ENCODE results near the gene CHRNE. TPM values are rescaled to one million over a fixed set of nuclear protein-coding genes. Genes with fewer than 3 reads are reported as not detected.

The CHRNE gene
- total RNA-seq, 1 experiment from 2014 or later, result 0.31 TPM

DNA sequence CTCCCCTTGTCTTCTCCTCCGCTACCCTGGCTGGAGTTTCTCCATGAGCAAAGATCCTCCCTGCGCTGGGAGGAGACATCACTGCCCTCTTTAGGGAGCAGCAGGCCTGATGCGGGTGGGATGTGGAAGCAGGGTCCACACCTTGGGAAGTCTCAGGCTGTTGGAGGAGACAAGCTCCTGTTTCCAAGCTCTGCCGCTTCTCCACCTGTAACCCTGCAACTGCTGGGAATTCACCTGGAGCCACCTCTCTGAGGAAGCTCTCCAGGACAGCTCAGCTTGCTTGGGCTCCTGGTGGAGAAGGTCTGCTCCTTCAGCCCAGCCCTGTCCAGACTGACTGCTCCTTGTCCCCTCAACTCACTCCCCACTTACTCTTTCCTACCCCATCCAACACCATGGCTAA lies 18.4 kb downstream of the CHRNE start:
- H2AFZ ChIP-seq (ENCODE audit: low read length), result no peak overlapping the region
- H3K14ac ChIP-seq (ENCODE audit: insufficient read depth, low read length), result no peak overlapping the region
- no peak overlapping the region for H2BK15ac ChIP-seq (ENCODE audit: low read depth, low read length)
- no peak overlapping the region for H3K9ac ChIP-seq (ENCODE audit: extremely low read depth, insufficient read length, low read length)
- no peaks in the 10 kb centered on the region for H3K27me3 ChIP-seq (ENCODE audit: insufficient read depth, low read length)
- Mint-ChIP-seq H3K9me3 (no peaks in the 10 kb centered on the region), H3K4me1 (peaks cover 3 to 18% of the 10 kb centered on the region in 2 experiments), H3K4me3 (no peak overlapping the region), H3K27me3 (ENCODE audit: low read depth) (no peaks in the 10 kb centered on the region), H3K36me3 (ENCODE audit: insufficient read depth in 1 of 3, low read depth in 3 of 3) (peaks cover 20 to 60% (median 41%) of the 10 kb centered on the region in 3 experiments; a peak in 6 of 7 replicates), H3K27ac (peak overlapping the region in 2 of 3 experiments; percentile 59 to 62; a peak in 3 of 7 replicates)
- H4K5ac ChIP-seq (ENCODE audit: insufficient read length, low read depth, low read length), result no peak overlapping the region
- H3K27ac ChIP-seq (ENCODE audit: insufficient read length, low read depth, low read length), result no peak overlapping the region
- no peak overlapping the region for H3T11ph ChIP-seq (ENCODE audit: low read length)
- no peak overlapping the region for H3K4me2 ChIP-seq (ENCODE audit: insufficient read depth, insufficient read length, low read length)
- no peaks in the 10 kb centered on the region for H3K79me2 ChIP-seq (ENCODE audit: insufficient read depth, low read length)
- H3K56ac ChIP-seq (ENCODE audit: insufficient read length, low read depth, low read length), result no peak overlapping the region
- no CpG with 5 or more reads among the region's 4 CpGs for WGBS (ENCODE audit: extremely low coverage, insufficient read length, low lambda C conversion rate)
- no peak for DNase-seq
- H4K91ac ChIP-seq (ENCODE audit: insufficient read length, low read depth, low read length), result no peak overlapping the region
- H2BK5ac ChIP-seq (ENCODE audit: insufficient read length, low read length), result no peak overlapping the region
- no peaks in the 10 kb centered on the region for H3K9me3 ChIP-seq (ENCODE audit: control insufficient read depth, low read depth, low read length)
- no peak overlapping the region for H3K23ac ChIP-seq (ENCODE audit: insufficient read length, low read depth, low read length)
- no peak overlapping the region for H2AK5ac ChIP-seq (ENCODE audit: insufficient read length, low read length)
- no peaks in the 10 kb centered on the region for H3K4me1 ChIP-seq (ENCODE audit: insufficient read depth, low read length)
- H3K79me1 ChIP-seq (ENCODE audit: insufficient read depth, low read depth, low read length, poor library complexity, severe bottlenecking), result no peaks in the 10 kb centered on the region
- no peak overlapping the region for H2BK12ac ChIP-seq (ENCODE audit: insufficient read length, low read depth, low read length)
- no peak overlapping the region for H2BK20ac ChIP-seq (ENCODE audit: low read depth, low read length, poor library complexity, severe bottlenecking)
- H2BK120ac ChIP-seq (ENCODE audit: low read depth, low read length, poor library complexity, severe bottlenecking), result no peak overlapping the region
- H3K18ac ChIP-seq (ENCODE audit: insufficient read length, low read depth, low read length), result no peak overlapping the region
- H4K20me1 ChIP-seq (ENCODE audit: control insufficient read depth, insufficient read depth, insufficient read length), result no peaks in the 10 kb centered on the region
- TF ChIP-seq, protein P1, sequence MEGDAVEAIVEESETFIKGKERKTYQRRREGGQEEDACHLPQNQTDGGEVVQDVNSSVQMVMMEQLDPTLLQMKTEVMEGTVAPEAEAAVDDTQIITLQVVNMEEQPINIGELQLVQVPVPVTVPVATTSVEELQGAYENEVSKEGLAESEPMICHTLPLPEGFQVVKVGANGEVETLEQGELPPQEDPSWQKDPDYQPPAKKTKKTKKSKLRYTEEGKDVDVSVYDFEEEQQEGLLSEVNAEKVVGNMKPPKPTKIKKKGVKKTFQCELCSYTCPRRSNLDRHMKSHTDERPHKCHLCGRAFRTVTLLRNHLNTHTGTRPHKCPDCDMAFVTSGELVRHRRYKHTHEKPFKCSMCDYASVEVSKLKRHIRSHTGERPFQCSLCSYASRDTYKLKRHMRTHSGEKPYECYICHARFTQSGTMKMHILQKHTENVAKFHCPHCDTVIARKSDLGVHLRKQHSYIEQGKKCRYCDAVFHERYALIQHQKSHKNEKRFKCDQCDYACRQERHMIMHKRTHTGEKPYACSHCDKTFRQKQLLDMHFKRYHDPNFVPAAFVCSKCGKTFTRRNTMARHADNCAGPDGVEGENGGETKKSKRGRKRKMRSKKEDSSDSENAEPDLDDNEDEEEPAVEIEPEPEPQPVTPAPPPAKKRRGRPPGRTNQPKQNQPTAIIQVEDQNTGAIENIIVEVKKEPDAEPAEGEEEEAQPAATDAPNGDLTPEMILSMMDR (conservative IDR thresholded peaks at IDR 0.05), result no peak
- no peaks in the 10 kb centered on the region for H3K23me2 ChIP-seq (ENCODE audit: insufficient read length, low read depth, low read length, poor library complexity, severe bottlenecking)
- no peak overlapping the region for H4K8ac ChIP-seq (replicated peaks; ENCODE audit: insufficient read length, low read depth, low read length)
- H3K4ac ChIP-seq (ENCODE audit: low read depth, low read length), result no peak overlapping the region

Measured in H9 (cell line).